ENCODE data around the gene PDCD1LG2. TPM values are rescaled to one million over a fixed set of nuclear protein-coding genes. Genes with fewer than 3 reads are reported as not detected.

The PDCD1LG2 gene
- total RNA-seq, 1 experiment from 2014 or later: not detected

DNA sequence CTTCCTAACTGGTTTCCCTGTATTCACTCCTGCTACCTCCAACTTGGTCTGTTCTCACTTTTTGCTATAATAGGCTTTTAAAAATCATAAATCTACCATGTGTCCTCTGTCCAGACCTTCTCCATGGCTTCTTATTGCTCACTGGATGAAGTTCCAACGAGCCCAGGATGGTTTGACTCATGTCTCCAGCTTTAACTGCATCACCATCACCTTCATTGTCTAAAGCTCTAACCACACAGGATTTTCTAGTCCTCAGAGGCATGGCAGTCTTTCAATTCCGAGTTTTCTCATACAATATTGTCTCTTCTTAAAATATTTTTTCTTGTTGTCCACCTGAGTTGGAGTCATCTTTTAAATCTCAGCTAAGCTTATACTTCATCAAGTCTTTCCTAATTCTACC lies 49.3 kb downstream of the PDCD1LG2 start:
- Histone ChIP-seq H3K23ac (ENCODE audit: insufficient read length, low read depth, low read length) (no peak overlapping the region), H2BK12ac (ENCODE audit: insufficient read length, low read depth, low read length) (no peak overlapping the region), H3K27ac (ENCODE audit: insufficient read length, low read depth, low read length) (no peak overlapping the region), H2BK15ac (ENCODE audit: low read depth, low read length) (no peak overlapping the region), H3K14ac (ENCODE audit: insufficient read depth, low read length) (no peak overlapping the region), H3K27me3 (ENCODE audit: insufficient read depth, low read length) (no peaks in the 10 kb centered on the region; the same call in 1 of the 2 replicates), H2BK120ac (ENCODE audit: low read depth, low read length, poor library complexity, severe bottlenecking) (no peak overlapping the region), H3K4me1 (ENCODE audit: insufficient read depth, low read length) (no peaks in the 10 kb centered on the region), H2BK20ac (ENCODE audit: low read depth, low read length, poor library complexity, severe bottlenecking) (no peak overlapping the region), H3K9ac (ENCODE audit: extremely low read depth, insufficient read length, low read length) (no peak overlapping the region), H3K79me1 (ENCODE audit: insufficient read depth, low read depth, low read length, poor library complexity, severe bottlenecking) (no peaks in the 10 kb centered on the region), H3K4ac (ENCODE audit: low read depth, low read length) (no peak overlapping the region), H4K91ac (ENCODE audit: insufficient read length, low read depth, low read length) (no peak overlapping the region), H3K23me2 (ENCODE audit: insufficient read length, low read depth, low read length, poor library complexity, severe bottlenecking) (no peaks in the 10 kb centered on the region), H4K8ac (replicated peaks; ENCODE audit: insufficient read length, low read depth, low read length) (no peak overlapping the region), H3K79me2 (ENCODE audit: insufficient read depth, low read length) (no peaks in the 10 kb centered on the region), H3K9me3 (ENCODE audit: control insufficient read depth, low read depth, low read length) (no peaks in the 10 kb centered on the region), H2AK5ac (ENCODE audit: insufficient read length, low read length) (no peak overlapping the region), H3T11ph (ENCODE audit: low read length) (no peak overlapping the region), H2AFZ (ENCODE audit: low read length) (no peak overlapping the region), H2BK5ac (ENCODE audit: insufficient read length, low read length) (no peak overlapping the region), H3K18ac (ENCODE audit: insufficient read length, low read depth, low read length) (no peak overlapping the region), H3K56ac (ENCODE audit: insufficient read length, low read depth, low read length) (no peak overlapping the region), H3K4me2 (ENCODE audit: insufficient read depth, insufficient read length, low read length) (no peak overlapping the region), H4K20me1 (ENCODE audit: control insufficient read depth, insufficient read depth, insufficient read length) (no peaks in the 10 kb centered on the region), H4K5ac (ENCODE audit: insufficient read length, low read depth, low read length) (no peak overlapping the region)
- no peak for DNase-seq
- Mint-ChIP-seq H3K9me3 (peaks cover 0 to 6% of the 10 kb centered on the region in 2 experiments; a peak in 2 of 5 replicates), H3K27ac (no peak overlapping the region), H3K27me3 (ENCODE audit: low read depth) (peaks cover 62% of the 10 kb centered on the region), H3K36me3 (ENCODE audit: insufficient read depth in 1 of 3, low read depth in 3 of 3) (no peaks in the 10 kb centered on the region), H3K4me1 (peaks cover 3 to 9% of the 10 kb centered on the region in 2 experiments; a peak in 3 of 4 replicates), H3K4me3 (no peak overlapping the region)
- WGBS (ENCODE audit: extremely low coverage, insufficient read length, low lambda C conversion rate): no CpG with 5 or more reads among the region's 2 CpGs
- no peak for TF ChIP-seq CTCF (conservative IDR thresholded peaks at IDR 0.05)
